IMR-90 (cell line): ENCODE data around the gene BRCA1. TPM values are rescaled to one million over a fixed set of nuclear protein-coding genes. Genes with fewer than 3 reads are reported as not detected.

Source experiments
- ATAC-seq: fragments of 200-7000 bp; cut with Tn5 transposase; 2 replicates; pipeline ENCODE4 v1.9.1; 2020; ENCODE audit warnings: low read depth, mild to moderate bottlenecking, moderate library complexity
- BruUV-seq: library from RNA; stranded (reverse); fragments of 400-500 nt; replicated peaks from 2 replicates; lab custom pipeline; 2021; lab: Mats Ljungman, UMichigan
- CTCF ChIA-PET: fragments of 300-600 bp; formaldehyde crosslinking; extraction: SDS; loops from one replicate; lab custom pipeline; 2021; ENCODE audit warnings: antibody characterized with exemption; lab: Yijun Ruan, JAX
- POLR2A ChIA-PET: fragments of 300-600 bp; sonication (Branson Sonifier 250); formaldehyde crosslinking; loops from one replicate; lab custom pipeline; 2022; ENCODE audit warnings: antibody characterized with exemption; ENCODE audit not compliant: unreplicated experiment; lab: Charles Lee
- DNase-seq: peaks from one replicate; pipeline ENCODE4 v3.0.0; 2013
- H2AFZ ChIP-seq: replicated peaks from 2 replicates; pipeline ENCODE3; 2013; ENCODE audit warnings: low read length, mild to moderate bottlenecking; ENCODE audit not compliant: poor library complexity
- H2AK5ac ChIP-seq: 2 replicates; pipeline ENCODE4 v1.6.1; 2013; ENCODE audit warnings: low read depth, low read length, inconsistent platforms
- H2AK9ac ChIP-seq: replicated peaks from 2 replicates; pipeline ENCODE3; 2013; ENCODE audit warnings: mild to moderate bottlenecking, low read depth, low read length, moderate library complexity; ENCODE audit not compliant: poor library complexity
- H2BK120ac ChIP-seq: 2 replicates; pipeline ENCODE4 v1.6.1; 2013; ENCODE audit warnings: low read depth, low read length, inconsistent platforms
- H2BK15ac ChIP-seq: 3 replicates; pipeline ENCODE4 v1.6.1; 2013; ENCODE audit warnings: low read depth, low read length, inconsistent platforms
- H2BK20ac ChIP-seq: 2 replicates; pipeline ENCODE4 v1.6.1; 2013; ENCODE audit warnings: low read depth, mild to moderate bottlenecking, inconsistent platforms, low read length, moderate library complexity
- H2BK5ac ChIP-seq: 2 replicates; pipeline ENCODE4 v1.6.1; 2013; ENCODE audit warnings: mild to moderate bottlenecking, low read depth, low read length, inconsistent platforms; ENCODE audit not compliant: poor library complexity, severe bottlenecking
- H3K14ac ChIP-seq: replicated peaks from 2 replicates; pipeline ENCODE4 v1.6.1; 2013; ENCODE audit warnings: low read depth, low read length, inconsistent platforms
- H3K18ac ChIP-seq: 2 replicates; pipeline ENCODE4 v1.6.1; 2013; ENCODE audit warnings: low read depth, low read length, control low read depth
- H3K23ac ChIP-seq: 2 replicates; pipeline ENCODE4 v1.6.1; 2013; ENCODE audit warnings: low read depth, low read length, inconsistent platforms
- H3K27ac ChIP-seq: 2 replicates; pipeline ENCODE4 v1.5.1; 2013; ENCODE audit warnings: mild to moderate bottlenecking, control low read depth, low read length; ENCODE audit not compliant: insufficient read depth
- H3K27me3 ChIP-seq: 2 replicates; pipeline ENCODE4 v1.6.1; 2013; ENCODE audit warnings: low read length; ENCODE audit not compliant: control insufficient read depth, insufficient read depth
- H3K36me3 ChIP-seq: 2 replicates; pipeline ENCODE4 v1.6.1; 2013; ENCODE audit warnings: low read length, mixed read lengths; ENCODE audit not compliant: control insufficient read depth, insufficient read depth
- H3K4ac ChIP-seq: 2 replicates; pipeline ENCODE4 v1.6.1; 2013; ENCODE audit warnings: low read depth, low read length, inconsistent platforms
- H3K4me1 ChIP-seq: 2 replicates; pipeline ENCODE4 v1.6.1; 2013; ENCODE audit warnings: low read length, mixed read lengths; ENCODE audit not compliant: control insufficient read depth, insufficient read depth
- H3K4me2 ChIP-seq: 2 replicates; pipeline ENCODE4 v1.6.1; 2013; ENCODE audit warnings: low read depth, mild to moderate bottlenecking, control low read depth, low read length, moderate library complexity
- H3K4me3 ChIP-seq: 2 replicates; pipeline ENCODE4 v1.5.1; 2013; ENCODE audit warnings: low read depth, mild to moderate bottlenecking, control low read depth, low read length, moderate library complexity; ENCODE audit not compliant: insufficient read depth
- H3K56ac ChIP-seq: 2 replicates; pipeline ENCODE4 v1.6.1; 2013; ENCODE audit warnings: low read length, inconsistent platforms; ENCODE audit not compliant: insufficient read depth; ENCODE audit errors: extremely low read depth
- H3K79me1 ChIP-seq, 2 experiments: 2 replicates each; pipeline ENCODE4 v1.6.1; 2013; ENCODE audit warnings: low read length in 2 of 2, inconsistent platforms in 1 of 2, low read depth in 1 of 2
- H3K9ac ChIP-seq: 2 replicates; pipeline ENCODE4 v1.6.1; 2013; ENCODE audit warnings: low read depth, low read length, control low read depth
- H3K9me1 ChIP-seq: 2 replicates; pipeline ENCODE4 v1.6.1; 2013; ENCODE audit warnings: low read length, inconsistent platforms; ENCODE audit not compliant: insufficient read depth
- H3K9me3 ChIP-seq: 2 replicates; pipeline ENCODE4 v1.6.1; 2013; ENCODE audit warnings: low read length; ENCODE audit not compliant: control insufficient read depth, insufficient read depth
- H4K20me1 ChIP-seq: 2 replicates; pipeline ENCODE4 v1.6.1; 2013; ENCODE audit warnings: low read length, inconsistent platforms; ENCODE audit not compliant: insufficient read depth
- H4K5ac ChIP-seq: 2 replicates; pipeline ENCODE4 v1.6.1; 2013; ENCODE audit warnings: mild to moderate bottlenecking, low read depth, low read length, control low read depth
- H4K8ac ChIP-seq, 2 experiments: 2 replicates each; pipeline ENCODE4 v1.6.1; 2013; ENCODE audit warnings: low read depth in 2 of 2, low read length in 2 of 2, control low read depth in 1 of 2, inconsistent platforms in 1 of 2
- H4K91ac ChIP-seq: 2 replicates; pipeline ENCODE4 v1.6.1; 2013; ENCODE audit warnings: low read depth, low read length, inconsistent platforms; ENCODE audit not compliant: insufficient read depth
- FOS ChIP-seq: fragments of 150-350 bp; IDR thresholded peaks from 2 replicates; pipeline ENCODE4 v1.6.1; 2016; ENCODE audit warnings: low read depth, low read length
- MAZ ChIP-seq: IDR thresholded peaks from 2 replicates; pipeline ENCODE4 v1.6.1; 2012; ENCODE audit warnings: low read depth, mild to moderate bottlenecking, low read length, improper control_type of control experiment, moderate library complexity, borderline replicate concordance
- POLR2A ChIP-seq: IDR thresholded peaks from 2 replicates; pipeline ENCODE4 v1.6.1; 2012; ENCODE audit warnings: mild to moderate bottlenecking, low read depth, low read length
- WGBS, 2 experiments: methylation state at CpG; one replicate each; pipeline versions ENCODE4 v1.1.5 to v1.1.7; 2013; ENCODE audit warnings: missing lambda C conversion rate in 2 of 2; ENCODE audit not compliant: insufficient read length in 1 of 2; ENCODE audit errors: extremely low coverage in 2 of 2; 5-methylcytosine and 5-hydroxymethylcytosine counted together
- dilution Hi-C: fragments of 300-500 bp; cut with HindIII; formaldehyde crosslinking; loops from one replicate; pipeline ENCODE4 v1.14.3; 2018; ENCODE audit warnings: low sequenced_read_pairs; ENCODE audit not compliant: unreplicated experiment
- in situ Hi-C: fragments of 300-500 bp; cut with MboI; formaldehyde crosslinking; loops from 3 replicates; pipeline ENCODE4 v1.14.3; 2019; ENCODE audit warnings: low sequenced_read_pairs, inconsistent platforms, mixed read lengths
- intact Hi-C: fragments of 100-400 bp; cut with micrococcal nuclease; formaldehyde crosslinking; loops from 2 replicates; pipeline ENCODE4 v1.10.0; 2022
- polyA plus RNA-seq, 3 experiments: library from polyadenylated mRNA; depleted of rRNA; stranded (reverse); fragments of >200 nt; gene quantifications; 2 replicates each; pipeline ENCODE4 v1.2.3, GENCODE V29; 2012; ENCODE audit warnings: low replicate concordance in 1 of 3
- total RNA-seq: library from RNA; depleted of rRNA; stranded (reverse); fragments of >200 nt; gene quantifications from 2 replicates; pipeline ENCODE4 v1.2.3, GENCODE V29; 2012

The BRCA1 gene
- total and polyA plus RNA-seq, 2 of the 4 experiments (the other 2 are of a cell fraction) = 8.3 to 17.7 TPM

GRCh38 chr17:43151880-43152456, 26.8 kb upstream of the BRCA1 start:
- no peak overlapping the region for H4K8ac ChIP-seq
- DNase-seq (no peak), ATAC-seq (no peak)
- H2BK5ac ChIP-seq = no peak overlapping the region
- no peak overlapping the region for H3K23ac ChIP-seq
- H2AK9ac ChIP-seq = no peak overlapping the region
- H4K20me1 ChIP-seq = no peaks in the 10 kb centered on the region
- no peak overlapping the region for H3K18ac ChIP-seq
- H2AFZ ChIP-seq = no peak overlapping the region
- H3K4ac ChIP-seq = no peak overlapping the region
- no peak for TF ChIP-seq FOS
- no peak for TF ChIP-seq POLR2A
- TF ChIP-seq MAZ = no peak
- no peaks in the 10 kb centered on the region for H3K27me3 ChIP-seq
- H3K9ac ChIP-seq = no peak overlapping the region
- no peaks in the 10 kb centered on the region for H3K79me1 ChIP-seq
- no peak overlapping the region for H2BK15ac ChIP-seq
- BruUV-seq = no TSS peak
- no peak overlapping the region for H3K4me2 ChIP-seq
- 0 out of 2 replicates have a peak, but pooled peaks cover 1% of the 10 kb centered on the region for H3K36me3 ChIP-seq
- no CpG with 5 or more reads among the region's 3 CpGs for WGBS, 2 experiments
- H2AK5ac ChIP-seq = no peak overlapping the region
- ChIA-PET POLR2A (no interaction called here), CTCF (no interaction called here)
- H3K14ac ChIP-seq = no peak overlapping the region
- in situ Hi-C loops (no loop called here), dilution Hi-C loops (no loop called here), intact Hi-C loops (no loop called here)
- H3K56ac ChIP-seq = no peak overlapping the region
- no peaks in the 10 kb centered on the region for H3K4me1 ChIP-seq
- H3K27ac ChIP-seq = no peak overlapping the region
- H4K91ac ChIP-seq = no peak overlapping the region
- no peaks in the 10 kb centered on the region for H3K9me3 ChIP-seq
- H2BK20ac ChIP-seq = no peak overlapping the region
- no peak overlapping the region for H4K5ac ChIP-seq
- no peaks in the 10 kb centered on the region for H3K9me1 ChIP-seq
- no peak overlapping the region for H2BK120ac ChIP-seq
- no peak overlapping the region for H3K4me3 ChIP-seq
